AG10803 (cell line): ENCODE measurements around the gene OXA1L.
"Not testable (repeated sequence)": the region's sequence is repeated elsewhere in the genome, so short reads cannot be mapped to it uniquely, and the experiment has no call there.

ENCODE experiments used
- DNase-seq: peaks from one replicate; pipeline ENCODE4 v3.0.0; 2010; ENCODE audit warnings: low read depth
- H3K4me3 ChIP-seq: 2 replicates; pipeline ENCODE4 v1.5.1; 2011; ENCODE audit warnings: mild to moderate bottlenecking, low read length, control low read depth
- TF ChIP-seq, protein P1 (sequence below): conservative IDR thresholded peaks from 2 replicates; pipeline ENCODE4 v1.5.1; 2011; ENCODE audit warnings: mild to moderate bottlenecking, low read length, control low read depth, inconsistent platforms

OXA1L gene

DNA sequence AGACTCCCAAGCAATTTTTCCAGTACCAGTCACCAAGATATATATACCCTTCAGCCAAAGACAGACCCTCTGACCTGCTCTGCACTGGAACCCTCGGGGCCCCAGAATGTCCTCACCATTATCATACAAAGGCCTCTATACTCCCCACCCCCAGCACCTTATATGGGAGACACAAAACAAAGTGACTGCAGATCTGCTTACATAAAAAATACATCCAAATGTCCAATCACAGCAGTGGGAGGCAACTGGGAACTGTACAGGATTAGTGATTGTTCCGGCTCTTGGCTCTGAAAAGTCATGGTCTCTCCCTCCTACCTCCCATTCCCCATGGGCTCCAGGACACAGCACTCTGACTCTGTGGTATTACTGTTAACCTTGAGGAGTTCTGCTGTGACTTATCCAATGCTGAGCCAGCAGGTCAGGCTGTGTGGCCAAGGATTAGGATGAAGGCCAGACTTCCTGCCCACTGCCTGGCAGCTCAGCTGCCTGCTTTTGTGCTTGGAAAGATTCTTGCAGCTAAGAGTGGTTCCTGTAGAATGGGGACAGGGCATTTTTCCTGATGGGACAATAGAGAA lies 13.7 kb downstream of the OXA1L start:
- TF ChIP-seq, protein P1, sequence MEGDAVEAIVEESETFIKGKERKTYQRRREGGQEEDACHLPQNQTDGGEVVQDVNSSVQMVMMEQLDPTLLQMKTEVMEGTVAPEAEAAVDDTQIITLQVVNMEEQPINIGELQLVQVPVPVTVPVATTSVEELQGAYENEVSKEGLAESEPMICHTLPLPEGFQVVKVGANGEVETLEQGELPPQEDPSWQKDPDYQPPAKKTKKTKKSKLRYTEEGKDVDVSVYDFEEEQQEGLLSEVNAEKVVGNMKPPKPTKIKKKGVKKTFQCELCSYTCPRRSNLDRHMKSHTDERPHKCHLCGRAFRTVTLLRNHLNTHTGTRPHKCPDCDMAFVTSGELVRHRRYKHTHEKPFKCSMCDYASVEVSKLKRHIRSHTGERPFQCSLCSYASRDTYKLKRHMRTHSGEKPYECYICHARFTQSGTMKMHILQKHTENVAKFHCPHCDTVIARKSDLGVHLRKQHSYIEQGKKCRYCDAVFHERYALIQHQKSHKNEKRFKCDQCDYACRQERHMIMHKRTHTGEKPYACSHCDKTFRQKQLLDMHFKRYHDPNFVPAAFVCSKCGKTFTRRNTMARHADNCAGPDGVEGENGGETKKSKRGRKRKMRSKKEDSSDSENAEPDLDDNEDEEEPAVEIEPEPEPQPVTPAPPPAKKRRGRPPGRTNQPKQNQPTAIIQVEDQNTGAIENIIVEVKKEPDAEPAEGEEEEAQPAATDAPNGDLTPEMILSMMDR = no peak

GRCh38 chr14:22780941-22781300 lies 14.4 kb downstream of the OXA1L start:
- TF ChIP-seq, protein P1 = no peak
- no peak overlapping the region for H3K4me3 ChIP-seq
- DNase-seq = no peak

More for the DNA sequence above, 13.7 kb downstream of the OXA1L start:
- DNase-seq = no peak
- H3K4me3 ChIP-seq = no peak overlapping the region

GRCh38 chr14:22781301-22781991 lies 15.0 kb downstream of the OXA1L start:
- TF ChIP-seq, protein P1 = no peak
- H3K4me3 ChIP-seq = no peak overlapping the region

GRCh38 chr14:22786685-22787084 lies 20.2 kb downstream of the OXA1L start:
- TF ChIP-seq, protein P1 = no peak
- DNase-seq = no peak
- no peak overlapping the region for H3K4me3 ChIP-seq

More at GRCh38 chr14:22781301-22781991, 15.0 kb downstream of the OXA1L start:
- peak; percentile 25 for DNase-seq

DNA sequence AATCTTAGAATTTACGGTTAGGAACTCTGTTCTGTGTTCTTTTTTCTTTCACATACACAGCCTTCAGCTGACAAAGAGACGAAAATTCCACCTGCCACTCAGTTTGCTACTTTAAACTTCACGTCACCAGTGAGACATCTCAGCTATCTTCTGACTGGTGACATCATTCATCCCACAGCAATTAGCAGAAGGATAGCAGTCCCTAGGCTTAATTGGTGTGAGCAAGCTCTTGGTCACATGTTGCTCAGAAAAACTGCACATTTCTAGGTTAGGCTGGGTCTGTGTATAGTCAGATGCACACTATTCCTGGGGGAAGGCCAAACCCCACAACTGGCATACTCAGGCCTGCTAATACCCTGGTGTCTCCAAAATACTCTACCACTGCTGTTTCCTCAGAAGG lies 24.8 kb downstream of the OXA1L start:
- TF ChIP-seq, protein P1 = no peak
- DNase-seq = peak; percentile 67
- no peak overlapping the region for H3K4me3 ChIP-seq

GRCh38 chr14:22792158-22792557 lies 25.7 kb downstream of the OXA1L start:
- DNase-seq = no peak
- no peak overlapping the region for H3K4me3 ChIP-seq
- TF ChIP-seq, protein P1 = no peak

GRCh38 chr14:22793550-22793949 lies 27.1 kb downstream of the OXA1L start:
- H3K4me3 ChIP-seq, DNase-seq: not testable (repeated sequence)
